ENCODE measurements around the gene LARGE1. TPM values are rescaled to one million over a fixed set of nuclear protein-coding genes. Genes with fewer than 3 reads are reported as not detected.

Gene LARGE1
- total RNA-seq, 1 experiment from 2014 or later, result 5.2 TPM

- no TSS peak for BruUV-seq (replicated peaks)
- H3K27ac Mint-ChIP-seq (ENCODE audit: low read depth, unreplicated experiment), result peak overlapping the region; percentile 17
- no peaks in the 10 kb centered on the region for H3K27me3 Mint-ChIP-seq (ENCODE audit: insufficient read depth, unreplicated experiment)
- intact Hi-C loops (cut with micrococcal nuclease), result loop anchor here (1.0 to 5.0 kb wide), 6 partner anchors 165 to 1930 kb away; partner anchors contain the start of gene LARGE1
- H3K36me3 Mint-ChIP-seq (ENCODE audit: insufficient read depth, unreplicated experiment), result no peaks in the 10 kb centered on the region
- no peaks in the 10 kb centered on the region for H3K4me1 Mint-ChIP-seq (ENCODE audit: insufficient read depth, unreplicated experiment)
- ChIA-PET POLR2A (interaction anchor here (0.6 to 0.9 kb wide), 2 partner anchors 278 to 1997 kb away, joined by 3 to 5 read pairs; partner anchors contain the start of gene TOM1), CTCF (interaction anchor here (0.6 to 6.5 kb wide), 60 partner anchors 9 to 1942 kb away, joined by 3 to 109 read pairs (median 4); no protein-coding TSS in a partner anchor)
- DNase-seq (ENCODE audit: unreplicated experiment), result peak; percentile 35
- H3K4me3 Mint-ChIP-seq (ENCODE audit: unreplicated experiment), result no peak overlapping the region
- peak; percentile 97 for TF ChIP-seq CTCF (IDR thresholded peaks at IDR 0.05; ENCODE audit: unreplicated experiment)
- H3K9me3 Mint-ChIP-seq (ENCODE audit: unreplicated experiment), result no peaks in the 10 kb centered on the region
Observed at GRCh38 chr22:33302049-33302545, 618.2 kb downstream of the LARGE1 start.

GRCh38 chr22:33300165-33300564, 620.1 kb downstream of the LARGE1 start:
- TF ChIP-seq CTCF (IDR thresholded peaks at IDR 0.05; ENCODE audit: unreplicated experiment), result no peak
- intact Hi-C loops (cut with micrococcal nuclease), result loop anchor here (5.0 kb wide), 1 partner anchor 1932 kb away; no protein-coding TSS in a partner anchor

GRCh38 chr22:33299245-33299956, 620.9 kb downstream of the LARGE1 start:
- Mint-ChIP-seq H3K4me1 (ENCODE audit: insufficient read depth, unreplicated experiment) (no peaks in the 10 kb centered on the region), H3K27me3 (ENCODE audit: insufficient read depth, unreplicated experiment) (no peaks in the 10 kb centered on the region), H3K36me3 (ENCODE audit: insufficient read depth, unreplicated experiment) (no peaks in the 10 kb centered on the region), H3K4me3 (ENCODE audit: unreplicated experiment) (no peak overlapping the region), H3K9me3 (ENCODE audit: unreplicated experiment) (no peaks in the 10 kb centered on the region), H3K27ac (ENCODE audit: low read depth, unreplicated experiment) (no peak overlapping the region)
- no peak for TF ChIP-seq CTCF (IDR thresholded peaks at IDR 0.05; ENCODE audit: unreplicated experiment)
- CTCF ChIA-PET, result interaction anchor here (0.5 to 6.5 kb wide), 16 partner anchors 9 to 1850 kb away, joined by 3 to 109 read pairs (median 4); no protein-coding TSS in a partner anchor
- POLR2A ChIA-PET, result interaction anchor here (1.2 kb wide), 1 partner anchor 139 kb away, joined by 3 read pairs; no protein-coding TSS in a partner anchor
- intact Hi-C loops (cut with micrococcal nuclease), result no loop called here
- DNase-seq (ENCODE audit: unreplicated experiment), result no peak
- no TSS peak for BruUV-seq (replicated peaks)

More at GRCh38 chr22:33300165-33300564, 620.1 kb downstream of the LARGE1 start:
- H3K9me3 Mint-ChIP-seq (ENCODE audit: unreplicated experiment), result no peaks in the 10 kb centered on the region
- no peaks in the 10 kb centered on the region for H3K36me3 Mint-ChIP-seq (ENCODE audit: insufficient read depth, unreplicated experiment)
- no peak for DNase-seq (ENCODE audit: unreplicated experiment)
- BruUV-seq (replicated peaks), result no TSS peak
- ChIA-PET POLR2A (interaction anchor here (1.2 kb wide), 1 partner anchor 138 kb away, joined by 3 read pairs; no protein-coding TSS in a partner anchor), CTCF (interaction anchor here (0.6 to 6.5 kb wide), 10 partner anchors 8 to 1865 kb away, joined by 3 to 109 read pairs (median 5); no protein-coding TSS in a partner anchor)
- no peak overlapping the region for H3K27ac Mint-ChIP-seq (ENCODE audit: low read depth, unreplicated experiment)
- no peaks in the 10 kb centered on the region for H3K4me1 Mint-ChIP-seq (ENCODE audit: insufficient read depth, unreplicated experiment)
- H3K4me3 Mint-ChIP-seq (ENCODE audit: unreplicated experiment), result no peak overlapping the region
- no peaks in the 10 kb centered on the region for H3K27me3 Mint-ChIP-seq (ENCODE audit: insufficient read depth, unreplicated experiment)

- Mint-ChIP-seq H3K27me3 (ENCODE audit: insufficient read depth, unreplicated experiment) (no peaks in the 10 kb centered on the region), H3K27ac (ENCODE audit: low read depth, unreplicated experiment) (no peak overlapping the region), H3K4me3 (ENCODE audit: unreplicated experiment) (no peak overlapping the region), H3K9me3 (ENCODE audit: unreplicated experiment) (no peaks in the 10 kb centered on the region), H3K36me3 (ENCODE audit: insufficient read depth, unreplicated experiment) (no peaks in the 10 kb centered on the region), H3K4me1 (ENCODE audit: insufficient read depth, unreplicated experiment) (no peaks in the 10 kb centered on the region)
- DNase-seq (ENCODE audit: unreplicated experiment), result no peak
- ChIA-PET POLR2A (no interaction called here), CTCF (interaction anchor here (0.7 kb wide), 2 partner anchors 12 to 198 kb away, joined by 3 to 4 read pairs; no protein-coding TSS in a partner anchor)
- no TSS peak for BruUV-seq (replicated peaks)
- intact Hi-C loops (cut with micrococcal nuclease), result no loop called here
- TF ChIP-seq CTCF (IDR thresholded peaks at IDR 0.05; ENCODE audit: unreplicated experiment), result no peak
Observed at GRCh38 chr22:33296941-33297340, 623.3 kb downstream of the LARGE1 start.

All from MCF 10A (cell line).